Choroid plexus epithelial cell (primary cell): Measurements from ENCODE around the gene AUTS2.

Experiments used
- DNase-seq: peaks from one replicate; pipeline ENCODE4 v3.0.0-alpha.2; 2010; ENCODE audit warnings: low read depth
- H3K4me3 ChIP-seq: 2 replicates; pipeline ENCODE4 v1.5.1; 2011; ENCODE audit warnings: low read depth, mild to moderate bottlenecking, control low read depth, low read length, moderate library complexity
- TF ChIP-seq, protein P1 (sequence below): conservative IDR thresholded peaks from 2 replicates; pipeline ENCODE4 v1.5.1; 2011; ENCODE audit warnings: low read depth, mild to moderate bottlenecking, control low read depth, inconsistent platforms, low read length, moderate library complexity

Gene AUTS2

DNA sequence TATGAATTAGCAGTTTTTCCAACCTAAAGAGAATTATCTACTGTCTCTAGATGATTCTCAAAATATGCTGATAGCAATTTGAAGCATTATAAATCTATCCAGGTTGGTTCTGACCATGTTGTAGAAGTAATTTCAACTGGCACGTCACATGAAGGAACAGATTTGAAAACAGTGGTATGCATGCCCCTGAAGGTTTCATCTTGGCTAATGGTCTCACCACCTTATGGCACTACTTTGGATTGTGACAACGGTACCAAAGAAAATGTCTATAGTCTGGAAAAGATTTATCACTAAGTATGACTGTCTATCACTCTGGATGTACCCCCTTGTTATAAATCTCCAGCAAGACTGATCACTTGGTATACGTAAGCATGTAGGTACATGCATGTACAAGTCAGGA, 810.6 kb downstream of the AUTS2 start:
- TF ChIP-seq, protein P1, sequence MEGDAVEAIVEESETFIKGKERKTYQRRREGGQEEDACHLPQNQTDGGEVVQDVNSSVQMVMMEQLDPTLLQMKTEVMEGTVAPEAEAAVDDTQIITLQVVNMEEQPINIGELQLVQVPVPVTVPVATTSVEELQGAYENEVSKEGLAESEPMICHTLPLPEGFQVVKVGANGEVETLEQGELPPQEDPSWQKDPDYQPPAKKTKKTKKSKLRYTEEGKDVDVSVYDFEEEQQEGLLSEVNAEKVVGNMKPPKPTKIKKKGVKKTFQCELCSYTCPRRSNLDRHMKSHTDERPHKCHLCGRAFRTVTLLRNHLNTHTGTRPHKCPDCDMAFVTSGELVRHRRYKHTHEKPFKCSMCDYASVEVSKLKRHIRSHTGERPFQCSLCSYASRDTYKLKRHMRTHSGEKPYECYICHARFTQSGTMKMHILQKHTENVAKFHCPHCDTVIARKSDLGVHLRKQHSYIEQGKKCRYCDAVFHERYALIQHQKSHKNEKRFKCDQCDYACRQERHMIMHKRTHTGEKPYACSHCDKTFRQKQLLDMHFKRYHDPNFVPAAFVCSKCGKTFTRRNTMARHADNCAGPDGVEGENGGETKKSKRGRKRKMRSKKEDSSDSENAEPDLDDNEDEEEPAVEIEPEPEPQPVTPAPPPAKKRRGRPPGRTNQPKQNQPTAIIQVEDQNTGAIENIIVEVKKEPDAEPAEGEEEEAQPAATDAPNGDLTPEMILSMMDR = no peak
- H3K4me3 ChIP-seq = no peak overlapping the region
- no peak for DNase-seq

DNA sequence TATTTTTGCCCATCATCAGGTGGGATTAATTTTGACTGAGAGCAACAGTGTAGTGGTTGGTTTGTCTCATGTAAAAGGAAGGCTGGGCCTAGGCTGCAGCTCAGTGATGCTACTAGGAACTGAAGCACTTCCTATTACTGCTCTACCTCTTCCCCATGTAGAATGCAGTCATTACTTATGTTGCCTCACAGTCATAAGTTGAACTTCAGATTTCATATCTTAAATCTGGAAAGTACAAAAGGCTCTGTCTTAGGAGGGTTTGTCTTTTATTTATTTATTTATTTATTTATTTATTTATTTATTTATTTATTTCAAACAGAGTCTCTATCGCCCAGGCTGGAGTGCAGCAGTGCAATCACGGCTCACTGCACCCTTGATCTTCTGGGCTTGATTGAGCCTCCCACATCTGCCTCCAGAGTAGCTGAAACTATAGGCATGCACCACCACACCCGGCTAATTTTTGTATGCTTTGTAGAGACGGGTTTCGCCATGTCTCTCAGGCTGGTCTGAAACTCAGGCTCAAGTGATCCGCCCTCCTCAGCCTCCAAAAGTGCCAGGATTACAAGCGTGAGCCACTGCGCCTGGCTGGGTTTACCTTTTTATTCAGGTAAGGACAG, 812.0 kb downstream of the AUTS2 start:
- no peak overlapping the region for H3K4me3 ChIP-seq
- no peak for DNase-seq
- TF ChIP-seq, protein P1 = no peak

DNA sequence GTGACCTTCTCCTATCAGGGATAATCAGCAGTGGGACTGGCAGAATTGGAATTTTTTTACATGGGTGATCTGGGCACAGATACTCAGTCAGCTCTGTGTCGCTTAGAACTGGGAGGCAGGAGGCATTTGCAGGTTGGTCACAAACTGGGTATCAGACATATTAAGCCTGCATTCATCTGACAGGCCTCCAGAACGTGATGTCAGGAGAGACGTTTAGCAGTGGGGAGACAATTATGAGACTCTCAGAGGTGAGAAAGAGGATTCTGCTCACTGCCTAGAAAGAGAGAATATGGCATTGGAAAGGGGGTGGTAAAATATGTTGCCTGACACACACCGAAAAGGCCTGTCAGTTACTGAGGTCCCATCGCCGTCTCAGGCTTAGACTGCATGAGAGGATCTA, 816.1 kb downstream of the AUTS2 start:
- no peak overlapping the region for H3K4me3 ChIP-seq
- no peak for DNase-seq
- TF ChIP-seq, protein P1 = no peak

DNA sequence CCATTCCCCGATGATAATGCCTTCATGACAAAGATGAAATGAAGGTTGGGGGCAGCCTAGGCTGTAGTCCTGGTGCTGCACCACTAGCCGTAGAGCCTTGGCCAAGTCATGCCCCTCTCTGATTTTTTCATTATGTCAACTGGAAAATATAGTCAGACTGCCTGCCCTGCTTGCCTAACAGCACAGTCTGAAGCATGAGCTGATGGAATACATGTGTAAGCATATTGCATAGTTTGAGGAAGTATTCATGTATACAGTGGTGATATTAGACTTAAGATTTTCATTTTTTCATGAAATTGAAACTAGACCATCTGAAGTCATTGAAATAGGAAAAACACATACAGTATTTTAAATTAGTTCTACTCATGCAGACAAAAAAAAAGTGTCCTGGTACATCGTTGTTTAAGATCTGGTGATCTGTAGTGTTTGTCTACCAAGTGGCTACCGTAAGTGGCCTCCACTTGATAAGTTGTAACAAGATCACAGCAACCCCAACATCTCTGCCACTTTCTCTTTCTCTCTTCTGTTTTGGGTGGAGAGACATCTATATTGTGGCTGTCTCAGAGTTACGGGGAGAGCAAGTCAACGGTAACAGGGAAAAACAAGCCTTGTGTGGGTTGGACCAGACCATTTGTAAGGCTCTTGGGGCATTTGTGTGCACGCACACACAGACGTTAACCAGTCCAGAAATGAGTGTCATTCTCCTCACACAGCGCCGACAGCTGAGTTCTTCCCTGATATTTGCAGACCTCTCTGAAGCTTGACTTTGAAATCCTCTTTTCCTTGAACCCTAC, 817.1 kb downstream of the AUTS2 start:
- no peak for DNase-seq
- TF ChIP-seq, protein P1 = no peak
- H3K4me3 ChIP-seq = no peak overlapping the region

DNA sequence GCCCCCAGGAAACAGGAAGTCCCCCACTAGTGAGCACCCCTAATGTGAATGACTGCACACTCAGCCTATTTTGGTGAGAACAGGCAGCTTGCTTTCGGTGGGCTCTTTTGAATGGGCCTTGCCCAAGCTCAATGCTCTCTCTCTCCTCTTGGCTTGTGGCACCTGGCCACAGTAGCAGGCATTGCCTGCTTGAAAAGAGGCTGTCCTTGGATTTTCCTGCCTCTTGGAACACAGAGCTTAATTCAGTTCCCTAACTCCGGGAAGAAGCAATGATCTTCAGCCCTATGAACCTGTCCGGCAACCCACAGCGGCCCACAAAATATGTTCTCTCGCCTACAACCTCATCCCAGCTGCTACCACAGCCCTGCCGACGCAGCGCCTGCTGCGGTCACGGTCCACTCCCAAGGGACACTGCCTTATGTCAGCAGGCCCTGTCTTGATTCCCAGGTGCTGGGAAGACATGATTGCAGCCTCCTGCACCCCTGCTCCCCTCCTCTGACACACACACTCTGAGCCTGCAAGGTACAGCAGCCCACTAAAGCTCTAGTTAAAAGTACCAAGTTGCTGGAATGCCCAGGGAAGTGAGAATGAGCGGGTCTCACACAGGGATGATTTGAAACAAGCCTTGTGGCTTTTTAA, 818.2 kb downstream of the AUTS2 start:
- TF ChIP-seq, protein P1 = no peak
- no peak for DNase-seq

DNA sequence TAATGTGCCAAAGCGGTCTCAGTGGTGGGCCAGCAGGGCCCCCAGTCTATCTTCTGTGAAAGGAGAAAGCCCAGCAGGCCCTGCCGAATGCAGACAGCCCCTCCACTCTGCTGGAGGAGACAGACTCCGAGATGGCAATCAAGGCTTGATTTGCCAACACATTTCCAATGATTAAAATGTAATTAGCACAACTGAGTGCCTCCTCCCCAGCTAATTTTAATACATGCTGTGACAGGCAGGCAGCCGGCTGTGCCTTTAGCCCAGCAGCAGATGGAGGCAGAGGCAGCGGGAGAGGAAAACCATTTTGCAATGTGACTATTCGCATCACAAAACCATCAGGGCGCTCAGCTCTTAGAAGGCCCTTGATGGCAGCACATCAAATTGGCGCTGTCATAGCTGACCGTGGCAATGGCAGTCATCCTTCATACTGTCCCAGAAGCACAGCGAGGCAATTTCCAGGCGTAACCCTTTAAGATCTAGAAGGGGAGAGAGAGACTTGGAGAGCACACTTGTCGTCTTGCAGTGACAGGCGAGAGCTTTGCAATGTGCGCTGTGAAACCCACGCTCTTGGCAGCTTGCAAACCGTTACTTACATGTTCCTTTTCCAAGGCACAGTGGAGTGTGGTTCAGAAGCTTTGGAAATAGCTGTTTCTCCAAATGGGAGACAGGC, 818.8 kb downstream of the AUTS2 start:
- H3K4me3 ChIP-seq = no peak overlapping the region
- TF ChIP-seq, protein P1 = no peak
- DNase-seq = no peak

More for the DNA sequence above, 818.2 kb downstream of the AUTS2 start:
- no peak overlapping the region for H3K4me3 ChIP-seq
